ENCODE results near the gene KDM7A.
"Not testable (repeated sequence)": the region's sequence is repeated elsewhere in the genome, so short reads cannot be mapped to it uniquely, and the experiment has no call there.

Gene KDM7A

DNA sequence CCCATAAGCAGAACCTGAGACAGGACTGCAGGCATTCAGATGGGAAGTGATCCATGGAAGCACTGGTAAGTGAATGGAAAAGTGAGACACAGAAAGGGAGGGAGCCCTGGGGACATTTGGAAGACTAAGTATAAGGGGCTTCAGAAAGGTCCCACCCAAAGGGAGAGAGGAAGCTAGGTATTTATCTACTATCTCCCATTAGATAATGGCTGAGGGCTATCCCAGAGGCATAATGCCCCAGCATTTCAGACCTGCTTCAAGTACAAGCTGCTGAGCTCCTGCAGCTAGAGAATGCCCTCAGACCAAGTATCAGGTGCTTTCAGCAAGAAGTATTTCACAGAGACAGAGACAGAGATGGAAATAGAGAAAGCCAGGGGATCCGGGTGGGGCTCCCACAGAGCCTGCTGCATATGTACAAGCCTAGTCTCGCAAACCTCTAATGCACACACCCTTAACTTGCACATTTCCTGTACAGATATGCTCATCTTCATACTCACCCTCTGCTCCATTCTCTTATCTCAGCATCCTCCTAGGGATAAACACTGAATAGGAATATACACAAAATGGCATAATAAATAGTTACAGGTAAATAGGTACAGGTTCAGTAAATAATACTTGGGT is 20.2 kb downstream of the KDM7A start:
- DNase-seq (ENCODE audit: low spot score), result no peak

- no peak for DNase-seq (ENCODE audit: low spot score)
These were observed 21.4 kb downstream of the KDM7A start for GRCh38 chr7:140155428-140155827.

GRCh38 chr7:140153666-140154161 is 23.1 kb downstream of the KDM7A start:
- no peak for DNase-seq (ENCODE audit: low spot score)

DNA sequence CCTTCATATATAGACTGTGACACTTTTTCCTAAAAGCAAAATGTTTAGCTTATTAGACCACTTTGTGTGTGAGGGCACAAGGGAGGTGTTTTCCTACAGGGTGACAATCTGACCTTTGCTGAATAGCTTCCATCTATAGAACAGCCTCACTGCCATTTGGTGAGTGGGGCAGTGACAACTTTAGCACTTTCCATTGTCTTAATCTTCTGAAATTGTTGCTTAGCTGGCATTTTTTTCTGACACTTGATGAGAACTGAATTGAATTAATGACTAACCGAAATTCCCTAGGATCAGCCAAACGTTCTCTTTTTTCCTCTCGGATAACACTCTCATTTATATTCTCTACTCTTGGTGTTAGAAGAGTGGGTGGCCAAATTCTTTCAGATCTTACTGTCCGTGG is 30.2 kb downstream of the KDM7A start:
- DNase-seq (ENCODE audit: low spot score), result no peak

DNA sequence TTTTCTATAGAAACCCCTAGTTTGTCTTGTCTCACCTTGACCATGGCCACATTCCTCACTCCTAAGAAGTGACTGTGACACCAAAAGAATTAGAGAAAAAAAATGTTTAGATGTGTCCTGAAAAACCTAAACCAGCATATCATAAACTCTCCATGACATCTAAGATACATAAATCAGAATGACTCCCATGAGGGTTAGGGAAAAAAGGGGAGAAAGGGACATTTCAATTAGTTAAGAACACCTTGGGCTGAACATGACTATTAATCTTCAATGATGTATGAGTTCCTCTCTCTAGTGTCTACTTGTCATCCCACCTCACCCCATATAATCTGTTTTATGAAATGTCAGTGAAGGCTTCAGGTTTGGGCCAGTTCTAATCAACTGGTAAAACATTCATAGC is 31.1 kb downstream of the KDM7A start:
- no peak for DNase-seq (ENCODE audit: low spot score)

DNA sequence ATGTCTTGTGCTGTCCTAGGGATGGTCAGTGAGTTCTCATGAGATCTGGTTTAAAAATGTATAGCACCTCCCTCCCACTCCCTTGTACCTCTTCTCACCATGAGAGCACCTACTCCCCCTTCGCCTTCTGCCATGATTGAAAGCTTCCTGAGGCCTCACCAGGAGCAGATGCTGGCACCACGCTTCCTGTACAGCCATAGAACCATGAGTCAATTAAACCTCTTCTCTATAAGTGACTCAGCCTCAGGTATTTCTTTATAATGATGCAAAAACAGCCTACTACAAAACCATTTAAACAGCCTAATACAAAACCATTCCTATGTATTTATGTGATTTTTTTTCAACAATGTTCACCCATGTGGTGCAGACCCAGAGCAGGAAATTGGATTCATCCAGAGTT is 32.0 kb downstream of the KDM7A start:
- no peak for DNase-seq (ENCODE audit: low spot score)

DNA sequence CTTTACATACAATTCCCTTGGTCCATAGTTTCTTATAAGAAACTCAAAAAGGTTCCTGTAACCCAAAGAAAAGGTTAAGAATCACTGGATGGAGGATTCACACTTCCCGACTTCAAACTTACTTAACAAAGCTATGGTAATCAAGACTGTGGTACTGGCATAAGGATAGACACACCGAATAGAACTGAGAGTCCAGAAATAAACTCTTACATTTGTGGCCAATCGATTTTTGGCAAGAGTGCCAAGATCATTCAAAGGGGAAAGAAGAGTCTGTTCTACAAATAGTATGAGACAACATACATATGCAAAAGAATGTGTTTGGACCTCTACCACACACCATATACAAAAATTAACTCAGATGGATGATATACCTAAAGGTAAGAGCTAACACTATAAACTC is 32.8 kb downstream of the KDM7A start:
- no peak for DNase-seq (ENCODE audit: low spot score)

GRCh38 chr7:140142031-140142430 is 34.8 kb downstream of the KDM7A start:
- no peak for DNase-seq (ENCODE audit: low spot score)

GRCh38 chr7:140141256-140141655 is 35.5 kb downstream of the KDM7A start:
- no peak for DNase-seq (ENCODE audit: low spot score)

- no peak for DNase-seq (ENCODE audit: low spot score)
These were observed 39.7 kb downstream of the KDM7A start for GRCh38 chr7:140137078-140137477.

DNA sequence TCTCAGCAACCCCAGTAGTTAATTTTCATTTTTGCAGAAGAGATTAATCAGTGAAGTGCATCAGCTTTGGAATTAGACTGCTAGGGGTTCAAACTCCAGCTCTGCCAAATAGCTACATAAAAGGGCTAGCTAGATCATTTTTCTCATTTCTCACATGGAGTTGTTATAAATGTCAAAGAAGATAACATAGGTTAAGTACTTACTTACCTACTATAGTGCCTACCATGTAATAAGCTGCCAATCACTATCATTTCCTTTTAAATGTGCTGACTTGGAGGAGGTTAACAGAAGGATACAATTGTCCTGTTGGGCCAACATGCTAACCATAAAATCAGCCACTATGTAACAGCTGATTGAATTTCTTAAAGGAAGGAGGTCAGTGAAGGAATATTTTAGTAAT is 40.7 kb downstream of the KDM7A start:
- DNase-seq (ENCODE audit: low spot score), result no peak

GRCh38 chr7:140134039-140134438 is 42.7 kb downstream of the KDM7A start:
- no peak for DNase-seq (ENCODE audit: low spot score)

DNA sequence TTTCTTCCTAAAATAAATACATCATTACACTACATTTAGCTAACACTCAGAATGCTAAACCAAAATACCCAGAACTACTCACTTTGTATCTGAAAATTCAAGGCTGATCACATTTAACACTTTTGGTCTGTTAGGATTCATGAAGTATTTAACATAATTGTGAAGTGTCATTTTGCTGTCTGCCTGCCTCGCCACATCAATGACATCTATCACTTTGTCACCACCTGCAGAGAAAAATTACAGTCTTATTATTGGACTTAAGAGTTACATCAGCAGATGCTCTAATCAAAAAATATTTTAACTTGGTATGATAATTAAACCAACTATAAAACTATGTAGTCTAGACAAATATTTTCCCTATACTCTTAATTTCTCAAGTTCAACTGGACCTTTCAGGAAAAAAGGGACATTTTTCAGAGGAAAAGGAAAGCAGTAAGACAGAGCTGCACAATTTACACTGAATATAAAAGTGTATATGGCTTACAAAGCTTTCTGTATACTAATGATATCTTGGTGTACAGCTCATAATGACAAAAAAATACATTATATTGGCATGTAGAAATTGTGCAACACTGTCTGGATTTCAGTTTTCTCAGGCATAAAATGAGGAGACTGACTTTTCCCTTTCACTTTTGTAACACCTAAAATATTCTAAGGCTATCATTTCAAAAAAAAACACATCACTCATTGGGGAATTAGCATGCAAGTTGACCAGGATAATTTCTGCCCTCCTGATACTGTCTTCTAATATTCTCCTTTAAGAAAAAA is 49.2 kb downstream of the KDM7A start:
- no peak for DNase-seq (ENCODE audit: low spot score)

DNA sequence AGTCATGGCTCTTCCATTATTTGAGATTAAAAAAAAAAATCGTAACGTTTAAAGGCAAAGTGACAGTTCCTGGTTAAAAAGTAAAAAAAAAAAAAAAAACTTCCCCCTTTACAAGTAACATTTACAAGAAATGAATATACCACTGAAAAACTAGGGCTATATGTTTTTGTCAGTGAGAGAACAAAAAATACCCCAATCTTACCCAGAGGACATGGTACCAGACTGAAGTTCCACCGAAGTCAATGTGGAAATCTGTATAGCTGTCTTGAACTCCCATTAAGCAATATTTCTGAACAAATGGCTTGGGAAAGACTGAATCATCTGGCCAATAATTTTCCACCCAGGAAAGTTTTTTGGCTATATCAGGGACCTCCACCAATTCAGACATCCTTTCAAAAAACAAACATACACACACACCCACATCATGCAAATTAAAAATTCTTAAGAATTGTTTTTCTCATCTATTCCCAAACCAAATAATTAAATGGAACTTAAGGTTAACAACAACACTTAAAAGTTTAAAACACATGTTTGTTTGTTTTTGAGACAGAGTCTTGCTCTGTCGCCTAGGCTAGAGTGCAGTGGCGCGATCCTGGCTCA is 50.2 kb downstream of the KDM7A start:
- DNase-seq (ENCODE audit: low spot score), result no peak

- no peak for DNase-seq (ENCODE audit: low spot score)
These were observed 53.8 kb downstream of the KDM7A start for GRCh38 chr7:140122965-140123364.

DNA sequence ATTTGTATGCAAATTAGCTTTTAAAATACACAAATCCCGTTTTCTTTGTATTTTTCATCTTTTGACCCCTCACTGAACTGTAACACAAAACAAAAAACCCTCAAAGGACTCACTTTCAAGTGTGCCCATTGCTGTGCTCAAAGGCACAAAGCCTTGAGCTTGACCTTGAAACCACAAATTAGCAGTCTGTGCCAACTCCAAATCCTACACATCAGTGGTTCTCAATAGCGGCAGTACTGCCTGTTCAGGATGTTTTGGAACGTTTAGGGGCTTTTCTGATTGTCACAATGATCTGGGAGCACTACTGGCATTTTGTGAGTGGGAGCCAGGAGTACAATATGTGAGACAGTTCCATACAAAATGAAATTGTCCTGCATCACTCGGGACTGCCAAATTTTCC is 55.5 kb downstream of the KDM7A start:
- DNase-seq (ENCODE audit: low spot score), result no peak

- not testable (repeated sequence) for DNase-seq (ENCODE audit: low spot score)
These were observed 62.0 kb downstream of the KDM7A start for GRCh38 chr7:140114817-140115216.

GRCh38 chr7:140108777-140109176 is 68.0 kb downstream of the KDM7A start:
- not testable (repeated sequence) for DNase-seq (ENCODE audit: low spot score)

GRCh38 chr7:140096459-140096858 is 80.3 kb downstream of the KDM7A start:
- no peak for DNase-seq (ENCODE audit: low spot score)

- no peak for DNase-seq (ENCODE audit: low spot score)
These were observed 83.4 kb downstream of the KDM7A start for GRCh38 chr7:140093375-140093774.

- DNase-seq (ENCODE audit: low spot score), result no peak
These were observed 91.3 kb downstream of the KDM7A start for GRCh38 chr7:140085447-140085846.

DNA sequence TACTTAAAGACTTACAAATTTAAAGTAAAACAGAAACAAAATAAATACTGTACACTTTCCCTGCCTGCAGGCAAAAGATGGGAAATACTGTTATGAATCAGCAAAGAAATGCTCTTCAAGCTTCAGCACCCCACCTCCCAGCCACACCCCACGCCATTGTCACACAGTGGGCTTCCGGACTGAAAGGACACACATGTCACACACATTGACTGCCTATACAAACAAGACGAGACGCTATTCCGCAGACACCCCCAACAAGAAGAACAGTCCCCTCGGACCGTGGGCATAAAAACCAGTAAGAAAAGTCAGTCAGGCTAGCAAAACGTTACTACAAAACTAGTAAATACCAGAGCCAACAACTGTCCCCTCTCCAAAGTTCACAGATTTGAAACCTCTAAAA is 91.8 kb downstream of the KDM7A start:
- no peak for DNase-seq (ENCODE audit: low spot score)

DNA sequence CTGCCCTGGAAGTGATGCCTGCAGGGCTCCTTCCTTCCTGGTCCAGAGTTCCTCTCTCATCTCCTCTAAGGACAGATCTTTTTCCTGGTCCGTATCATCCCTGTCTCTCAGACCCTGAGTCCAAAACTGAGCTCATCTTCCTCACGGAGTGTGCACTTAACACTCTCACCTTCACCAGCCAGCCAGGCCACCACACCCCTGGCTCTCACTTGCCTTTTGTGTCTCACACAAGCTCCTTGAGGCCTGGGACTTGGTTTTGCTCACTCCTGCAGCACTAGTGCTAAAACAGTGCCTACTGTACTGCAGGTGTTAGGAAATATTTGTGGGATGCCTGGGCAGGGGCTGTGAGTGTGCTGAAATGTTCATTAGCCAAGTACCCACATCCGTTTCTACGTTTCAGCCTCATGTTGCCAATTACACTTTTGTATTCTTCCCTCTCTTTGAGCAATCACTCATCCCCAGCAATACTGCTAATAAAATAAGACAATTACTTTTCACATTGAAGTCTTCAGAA is 92.6 kb downstream of the KDM7A start:
- no peak for DNase-seq (ENCODE audit: low spot score)

Measured in kidney capillary endothelial cell (primary cell).